Central memory CD8-positive, alpha-beta T cell (primary cell): ENCODE results near the gene DGCR2.
"Not testable (repeated sequence)": the region's sequence is repeated elsewhere in the genome, so short reads cannot be mapped to it uniquely, and the experiment has no call there.

Source experiments
- ATAC-seq: fragments of 150-1000 bp; cut with Tn5 transposase; replicated peaks from 2 replicates; pipeline ENCODE4 v1.10.0; 2022; ENCODE audit warnings: mild to moderate bottlenecking, moderate FRiP score, moderate number of reproducible peaks; ENCODE audit not compliant: poor library complexity, severe bottlenecking; ENCODE audit errors: extremely low read depth
- DNase-seq, 2 donors: peaks; one replicate each; pipeline ENCODE4 v3.0.0; 2021; ENCODE audit warnings: low spot score in 2 of 2
- H3K27ac Mint-ChIP-seq: one replicate; pipeline ENCODE4 v1.8.0; 2022; ENCODE audit warnings: low read depth, mild to moderate bottlenecking, moderate library complexity, mixed read lengths
- H3K27me3 Mint-ChIP-seq: one replicate; pipeline ENCODE4 v1.8.0; 2022; ENCODE audit warnings: mixed read lengths
- H3K36me3 Mint-ChIP-seq: one replicate; pipeline ENCODE4 v1.8.0; 2022; ENCODE audit warnings: mild to moderate bottlenecking, moderate library complexity, mixed read lengths; ENCODE audit not compliant: insufficient read depth
- H3K4me1 Mint-ChIP-seq: one replicate; pipeline ENCODE4 v1.8.0; 2022; ENCODE audit warnings: mixed read lengths
- H3K4me3 Mint-ChIP-seq: one replicate; pipeline ENCODE4 v1.8.0; 2022; ENCODE audit warnings: mild to moderate bottlenecking, moderate library complexity, mixed read lengths
- H3K9me3 Mint-ChIP-seq: one replicate; pipeline ENCODE4 v1.8.0; 2022; ENCODE audit warnings: mixed read lengths

Gene DGCR2

DNA sequence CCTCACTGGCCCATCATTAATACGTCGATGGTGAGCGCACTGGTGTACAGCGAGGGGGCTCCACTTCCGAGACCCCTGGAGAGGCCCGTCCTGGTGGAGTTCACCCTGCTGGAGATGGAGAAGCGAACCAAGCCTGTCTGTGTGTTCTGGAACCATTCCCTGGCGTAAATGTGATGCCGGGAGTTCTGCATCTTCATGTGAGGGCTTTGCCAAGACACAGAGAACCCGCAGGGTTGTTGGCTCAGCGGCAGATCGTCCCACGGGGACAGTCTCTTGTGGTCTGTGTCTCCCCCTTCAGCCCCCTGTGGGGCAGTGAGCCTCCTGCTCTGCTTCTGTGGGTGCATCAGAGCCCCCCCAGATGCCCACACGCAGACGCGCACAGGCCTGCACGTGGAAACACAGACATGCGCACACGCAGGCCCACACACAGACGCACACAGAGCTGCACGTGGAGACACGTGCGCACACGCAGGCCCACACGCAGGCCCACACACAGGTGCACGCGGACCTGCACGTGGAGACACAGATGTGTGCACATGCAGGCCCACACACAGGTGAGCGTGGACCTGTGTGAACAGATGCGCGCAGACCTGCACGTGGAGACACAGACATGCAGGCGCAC, 130.3 kb downstream of the DGCR2 start:
- no peak overlapping the region for H3K4me3 Mint-ChIP-seq
- no peak overlapping the region for H3K27ac Mint-ChIP-seq
- DNase-seq (no peak), ATAC-seq (no peak)
- H3K4me1 Mint-ChIP-seq, result no peaks in the 10 kb centered on the region
- H3K9me3 Mint-ChIP-seq, result no peaks in the 10 kb centered on the region
- peaks cover 49% of the 10 kb centered on the region for H3K27me3 Mint-ChIP-seq
- H3K36me3 Mint-ChIP-seq, result peaks cover 2% of the 10 kb centered on the region

GRCh38 chr22:18991138-18991432, 131.1 kb downstream of the DGCR2 start:
- H3K36me3 Mint-ChIP-seq, result peaks cover 2% of the 10 kb centered on the region
- H3K27me3 Mint-ChIP-seq, result peaks cover 43% of the 10 kb centered on the region
- H3K4me1 Mint-ChIP-seq, result no peaks in the 10 kb centered on the region
- ATAC-seq, result no peak
- no peaks in the 10 kb centered on the region for H3K9me3 Mint-ChIP-seq
- H3K27ac Mint-ChIP-seq, result no peak overlapping the region
- DNase-seq, result no peak
- no peak overlapping the region for H3K4me3 Mint-ChIP-seq

DNA sequence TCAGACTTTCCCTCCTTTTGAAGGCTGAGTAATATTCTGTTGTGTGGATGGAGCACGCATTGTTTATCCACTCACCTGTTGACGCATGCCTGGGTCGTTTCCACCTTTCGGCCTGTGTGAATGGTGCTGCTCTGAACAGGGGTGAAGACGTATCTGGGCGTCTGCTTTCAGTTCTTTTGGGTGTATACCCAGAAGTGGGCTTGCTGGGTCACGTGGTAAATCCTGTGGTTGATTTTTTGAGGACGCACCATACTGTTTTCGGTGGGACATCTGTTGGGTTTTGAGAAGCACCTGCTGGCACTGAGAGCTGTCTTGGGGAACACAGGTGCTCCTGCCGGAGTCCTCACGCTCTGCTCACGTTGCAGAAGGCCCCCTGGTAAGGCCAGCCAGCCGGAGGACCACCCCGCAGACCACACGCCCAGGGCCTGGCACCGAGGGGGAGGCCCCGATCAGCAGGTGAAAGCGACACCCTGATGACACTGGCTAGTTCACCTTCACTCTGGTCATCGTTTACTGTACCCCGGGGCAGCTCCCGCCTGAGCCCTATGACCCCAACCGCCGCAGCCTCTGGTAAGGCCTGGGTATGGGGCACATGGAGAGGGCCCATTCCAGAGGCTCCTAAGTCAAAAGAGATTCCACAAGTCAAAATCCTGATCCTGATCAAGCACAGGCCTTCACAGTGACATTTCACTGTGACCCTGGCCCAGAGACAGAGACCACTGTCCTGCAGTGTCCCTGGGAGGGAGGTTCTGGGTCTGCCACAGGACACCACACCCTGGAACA, 131.7 kb downstream of the DGCR2 start:
- no peak for DNase-seq
- Mint-ChIP-seq H3K27ac (no peak overlapping the region), H3K4me3 (no peak overlapping the region), H3K9me3 (no peaks in the 10 kb centered on the region), H3K27me3 (peaks cover 43% of the 10 kb centered on the region), H3K4me1 (no peaks in the 10 kb centered on the region), H3K36me3 (peaks cover 2% of the 10 kb centered on the region)
- ATAC-seq, result no peak

DNA sequence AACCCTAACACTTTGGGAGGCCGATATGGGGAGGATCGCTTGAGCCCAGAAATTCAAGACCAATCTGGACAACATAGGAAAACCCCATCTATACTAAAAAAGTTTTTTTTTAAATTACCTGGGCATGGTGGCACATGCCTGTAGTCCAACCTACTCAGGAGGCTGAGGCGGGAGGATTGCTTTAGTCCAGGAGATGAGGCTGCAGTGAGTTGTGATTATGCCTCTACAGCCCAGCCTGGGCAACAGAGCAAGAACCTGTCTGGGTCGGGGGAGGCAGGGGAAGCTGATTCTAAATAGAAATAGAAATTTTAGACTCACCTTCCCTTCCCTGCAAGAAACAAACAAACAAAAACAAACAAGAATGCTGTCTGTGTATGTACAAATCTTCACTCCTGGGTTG, 133.3 kb downstream of the DGCR2 start:
- Mint-ChIP-seq H3K36me3 (peaks cover 2% of the 10 kb centered on the region), H3K27me3 (peaks cover 39% of the 10 kb centered on the region)
- no peak for DNase-seq

GRCh38 chr22:18987765-18988164, 134.4 kb downstream of the DGCR2 start:
- no peak for ATAC-seq
- no peaks in the 10 kb centered on the region for H3K9me3 Mint-ChIP-seq
- no peak for DNase-seq
- no peak overlapping the region for H3K27ac Mint-ChIP-seq
- H3K27me3 Mint-ChIP-seq, result peaks cover 27% of the 10 kb centered on the region
- peaks cover 2% of the 10 kb centered on the region for H3K36me3 Mint-ChIP-seq
- no peak overlapping the region for H3K4me3 Mint-ChIP-seq
- H3K4me1 Mint-ChIP-seq, result no peaks in the 10 kb centered on the region

More for the DNA sequence above, 133.3 kb downstream of the DGCR2 start:
- no peak overlapping the region for H3K4me3 Mint-ChIP-seq
- no peak for ATAC-seq
- H3K27ac Mint-ChIP-seq, result no peak overlapping the region
- H3K4me1 Mint-ChIP-seq, result no peaks in the 10 kb centered on the region
- no peaks in the 10 kb centered on the region for H3K9me3 Mint-ChIP-seq

GRCh38 chr22:18987114-18987513, 135.1 kb downstream of the DGCR2 start:
- H3K27me3 Mint-ChIP-seq, result peaks cover 24% of the 10 kb centered on the region
- H3K27ac Mint-ChIP-seq, H3K4me3 Mint-ChIP-seq, H3K36me3 Mint-ChIP-seq, DNase-seq, H3K4me1 Mint-ChIP-seq, H3K9me3 Mint-ChIP-seq, ATAC-seq: not testable (repeated sequence)
